HG02938 (cell line): ENCODE results near the gene PUS1.

Experiments
- ATAC-seq: cut with Tn5 transposase; IDR thresholded peaks from one replicate; pipeline ENCODE4 v1.9.1; 2021; ENCODE audit warnings: mild to moderate bottlenecking, moderate library complexity; ENCODE audit not compliant: unreplicated experiment

The PUS1 gene

GRCh38 chr12:131902332-131903241 lies 26.5 kb upstream of the PUS1 start:
- ATAC-seq = no peak

- ATAC-seq = no peak
Observed at GRCh38 chr12:131903270-131904255, 25.5 kb upstream of the PUS1 start.

- no peak for ATAC-seq
Observed at GRCh38 chr12:131904346-131904745, 24.7 kb upstream of the PUS1 start.

GRCh38 chr12:131905081-131905629 lies 23.9 kb upstream of the PUS1 start:
- ATAC-seq = no peak

- ATAC-seq = no peak
Observed at GRCh38 chr12:131905630-131906091, 23.4 kb upstream of the PUS1 start.

- ATAC-seq = no peak
Observed at GRCh38 chr12:131907379-131908091, 21.5 kb upstream of the PUS1 start.

GRCh38 chr12:131908092-131909080 lies 20.7 kb upstream of the PUS1 start:
- no peak for ATAC-seq

- no peak for ATAC-seq
Observed at GRCh38 chr12:131909081-131909751, 19.9 kb upstream of the PUS1 start.

GRCh38 chr12:131909752-131910219 lies 19.3 kb upstream of the PUS1 start:
- no peak for ATAC-seq

- ATAC-seq = no peak
Observed at GRCh38 chr12:131910302-131911027, 18.6 kb upstream of the PUS1 start.

- no peak for ATAC-seq
Observed at GRCh38 chr12:131911028-131911650, 17.9 kb upstream of the PUS1 start.

GRCh38 chr12:131911851-131912477 lies 17.1 kb upstream of the PUS1 start:
- ATAC-seq = no peak

- ATAC-seq = no peak
Observed at GRCh38 chr12:131912518-131913274, 16.4 kb upstream of the PUS1 start.

GRCh38 chr12:131913666-131914065 lies 15.4 kb upstream of the PUS1 start:
- ATAC-seq = no peak

- ATAC-seq = no peak
Observed at GRCh38 chr12:131914179-131914702, 14.8 kb upstream of the PUS1 start.
